GM12878 (cell line): ENCODE data around the gene RPS6KA2. TPM values are rescaled to one million over a fixed set of nuclear protein-coding genes. Genes with fewer than 3 reads are reported as not detected.

Experiments
- ATAC-seq: fragments of 200-7000 bp; cut with Tn5 transposase; 3 replicates; pipeline ENCODE4 v1.9.1; 2020; ENCODE audit warnings: mild to moderate bottlenecking, moderate library complexity
- BruUV-seq: library from RNA; stranded (reverse); fragments of 400-500 nt; replicated peaks from 2 replicates; lab custom pipeline; 2021; lab: Mats Ljungman, UMichigan
- CTCF ChIA-PET: fragments of 300-600 bp; sonication (Branson Sonifier 250); formaldehyde crosslinking; extraction: SDS; loops from one replicate; lab custom pipeline; 2021; ENCODE audit warnings: inconsistent platforms; lab: Yijun Ruan, JAX
- POLR2A ChIA-PET: fragments of 350-600 bp; formaldehyde crosslinking; extraction: SDS; loops from one replicate; lab custom pipeline; 2021; ENCODE audit warnings: inconsistent platforms; lab: Charles Lee
- RAD21 ChIA-PET: fragments of 300-600 bp; sonication (Branson Sonifier 250); formaldehyde crosslinking; loops from one replicate; lab custom pipeline; 2023; ENCODE audit warnings: antibody characterized with exemption; ENCODE audit not compliant: unreplicated experiment; lab: Charles Lee
- SMC1A ChIA-PET: fragments of 300-600 bp; sonication (Branson Sonifier 250); formaldehyde crosslinking; loops from one replicate; lab custom pipeline; 2023; ENCODE audit not compliant: unreplicated experiment, uncharacterized antibody; lab: Charles Lee
- DNase-seq: peaks from one replicate; pipeline ENCODE4 v3.0.0-alpha.2; 2011; ENCODE audit warnings: low read depth, low spot score
- FAIRE-seq: peaks from 3 replicates; lab custom pipeline; 2011; peaks lifted over from hg19 to GRCh38; lab: Jason Lieb, UNC
- H2AFZ ChIP-seq: 2 replicates; pipeline ENCODE4 v1.6.0; 2011; ENCODE audit warnings: low read depth, low read length, control low read depth; ENCODE audit not compliant: control insufficient read depth
- H3K27ac ChIP-seq: 2 replicates; pipeline ENCODE4 v1.5.1; 2011; ENCODE audit warnings: control low read depth; ENCODE audit not compliant: control insufficient read depth, insufficient read depth
- H3K27me3 ChIP-seq, 2 experiments: replicated peaks in 1 of 2; 2 replicates each; pipeline versions ENCODE4 v1.6.0 to v1.6.1; 2011; ENCODE audit warnings: low read length in 1 of 2; ENCODE audit not compliant: control insufficient read depth in 2 of 2, insufficient read depth in 2 of 2
- H3K36me3 ChIP-seq, 2 experiments: 2 replicates each; pipeline ENCODE4 v1.5.1; 2011; ENCODE audit warnings: low read length in 1 of 2; ENCODE audit not compliant: control insufficient read depth in 2 of 2, insufficient read depth in 2 of 2
- H3K4me1 ChIP-seq: 2 replicates; pipeline ENCODE4 v1.6.1; 2011; ENCODE audit warnings: mild to moderate bottlenecking, low read length, moderate library complexity, mixed read lengths; ENCODE audit not compliant: control insufficient read depth, insufficient read depth
- H3K4me2 ChIP-seq: 2 replicates; pipeline ENCODE4 v1.6.0; 2011; ENCODE audit warnings: control low read depth; ENCODE audit not compliant: control insufficient read depth, insufficient read depth
- H3K4me3 ChIP-seq: fragments of 200-600 bp; sonication (generic); 2 replicates; pipeline ENCODE4 v1.5.1; 2016
- H3K79me2 ChIP-seq: 2 replicates; pipeline ENCODE4 v1.6.0; 2011; ENCODE audit warnings: low read length; ENCODE audit not compliant: control insufficient read depth, insufficient read depth
- H3K9ac ChIP-seq: 2 replicates; pipeline ENCODE4 v1.8.0; 2011; ENCODE audit warnings: low read length, control low read depth, mixed read lengths; ENCODE audit not compliant: control insufficient read depth, insufficient read depth
- H3K9me3 ChIP-seq: replicated peaks from 3 replicates; pipeline ENCODE4 v1.5.1; 2011; ENCODE audit warnings: mild to moderate bottlenecking, low read length; ENCODE audit not compliant: control insufficient read depth, insufficient read depth
- H4K20me1 ChIP-seq: 2 replicates; pipeline ENCODE4 v1.6.0; 2011; ENCODE audit not compliant: control insufficient read depth, insufficient read depth
- FOS ChIP-seq: IDR thresholded peaks from 3 replicates; pipeline ENCODE4 v1.6.1; 2011; ENCODE audit warnings: borderline replicate concordance; ENCODE audit not compliant: insufficient read length; ENCODE audit errors: extremely low read depth
- FOXM1 ChIP-seq: IDR thresholded peaks from 2 replicates; pipeline ENCODE4 v1.6.1; 2012; ENCODE audit warnings: low read depth, mild to moderate bottlenecking, inconsistent platforms, low read length, moderate library complexity
- NFYB ChIP-seq: IDR thresholded peaks from 2 replicates; pipeline ENCODE4 v1.6.1; 2011; ENCODE audit warnings: low read depth, mild to moderate bottlenecking, low read length, improper control_type of control experiment, moderate library complexity; ENCODE audit not compliant: insufficient read depth
- STAT1 ChIP-seq: fragments of 450-650 bp; conservative IDR thresholded peaks from 2 replicates; pipeline ENCODE4 v1.6.1; 2014; ENCODE audit warnings: antibody characterized with exemption, mild to moderate bottlenecking
- WGBS: methylation state at CpG from one replicate; pipeline ENCODE4 v1.1.6; 2016; ENCODE audit warnings: low lambda C conversion rate; ENCODE audit not compliant: insufficient replicate concordance, insufficient coverage; ENCODE audit errors: missing lambda C conversion rate; 5-methylcytosine and 5-hydroxymethylcytosine counted together
- in situ Hi-C: fragments of 300-500 bp; cut with MboI; formaldehyde crosslinking; loops from 9 replicates; pipeline ENCODE4 v1.14.3; 2018; ENCODE audit warnings: mixed read lengths
- intact Hi-C: fragments of 100-400 bp; cut with micrococcal nuclease; formaldehyde crosslinking; loops from one replicate; pipeline ENCODE4 v1.14.2; 2022; ENCODE audit not compliant: unreplicated experiment
- polyA plus RNA-seq, 11 experiments: library from polyadenylated mRNA; depleted of rRNA in 4 of 11; unstranded in 6 of 11; stranded (reverse) in 5 of 11; fragments of >200 nt; fragmentation: Nextera tagmentation in 4 of 11; fragmentation: Illumina TruSeq in 1 of 11; extraction: Ambion mirVana in 4 of 11; extraction: Trizol in 1 of 11; gene quantifications; 1 replicate in 1 of 11; 2 replicates in 10 of 11; pipeline versions ENCODE4 v1.2.1 to v1.2.3, GENCODE V29; 2011 to 2016; ENCODE audit warnings: inconsistent platforms in 2 of 11, missing spikeins in 2 of 11, low read depth in 1 of 11
- total RNA-seq, 4 experiments: library from RNA; depleted of rRNA in 3 of 4; stranded (reverse); fragments of >200 nt in 3 of 4; fragmentation: Illumina TruSeq in 1 of 4; extraction: Trizol in 1 of 4; gene quantifications; 2 replicates each; pipeline versions ENCODE4 v1.2.1 to v1.2.3, GENCODE V29; 2013 to 2021
- TF ChIP-seq, protein P1 (sequence below): fragments of 450-650 bp; IDR thresholded peaks from 2 replicates; pipeline ENCODE4 v1.6.1; 2016; ENCODE audit warnings: mild to moderate bottlenecking
- TF ChIP-seq, protein P2 (sequence below): fragments of 450-650 bp; IDR thresholded peaks from 2 replicates; pipeline ENCODE4 v1.6.1; 2017; ENCODE audit warnings: mild to moderate bottlenecking
- TF ChIP-seq, protein P3 (sequence below): IDR thresholded peaks from 2 replicates; pipeline ENCODE4 v1.6.1; 2011; ENCODE audit warnings: borderline replicate concordance, low read depth, mild to moderate bottlenecking, moderate library complexity, mixed read lengths, low read length; ENCODE audit not compliant: insufficient read depth; ENCODE audit errors: extremely low read length
- TF ChIP-seq, protein P4 (sequence below): fragments of 450-650 bp; IDR thresholded peaks from 2 replicates; pipeline ENCODE4 v1.6.1; 2014; ENCODE audit warnings: mild to moderate bottlenecking

RPS6KA2 gene
- total and polyA plus RNA-seq, 10 of the 15 experiments (the other 5 are each of a cell fraction or from before 2014, with no cell fraction given): 0.02 to 1.0 (median 0.22) TPM; not detected in 1

DNA sequence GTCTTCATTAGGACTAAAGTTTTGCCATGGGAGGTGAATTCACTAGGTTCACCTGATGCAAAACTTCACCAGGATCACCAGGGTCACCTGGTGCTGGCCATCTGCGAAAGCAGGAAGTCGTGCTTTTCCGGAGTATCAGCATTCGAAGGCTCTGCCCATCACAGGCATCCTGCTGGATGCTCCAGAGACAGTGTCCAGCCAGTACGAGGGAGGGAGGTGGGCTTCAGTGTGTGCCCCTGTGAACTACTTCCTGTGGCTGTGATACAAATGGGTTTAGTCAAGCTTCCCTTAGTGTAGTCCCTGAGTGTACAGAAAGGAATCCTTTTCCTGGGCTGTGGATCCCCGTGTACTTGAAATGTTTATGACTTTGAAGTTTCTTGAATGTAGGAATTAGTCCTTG lies 3.4 kb upstream of the RPS6KA2 start:
- Histone ChIP-seq H4K20me1 (no peaks in the 10 kb centered on the region), H2AFZ (no peak overlapping the region), H3K36me3 (no peaks in the 10 kb centered on the region), H3K79me2 (no peaks in the 10 kb centered on the region), H3K4me1 (peaks cover 17% of the 10 kb centered on the region), H3K9me3 (no peaks in the 10 kb centered on the region), H3K27ac (no peak overlapping the region), H3K27me3 (peaks cover 3 to 6% of the 10 kb centered on the region in 2 experiments; a peak in 2 of 4 replicates), H3K4me2 (no peak overlapping the region), H3K9ac (no peak overlapping the region), H3K4me3 (no peak overlapping the region)
- no peak for ATAC-seq
- no peak for TF ChIP-seq NFYB
- TF ChIP-seq, protein P1, sequence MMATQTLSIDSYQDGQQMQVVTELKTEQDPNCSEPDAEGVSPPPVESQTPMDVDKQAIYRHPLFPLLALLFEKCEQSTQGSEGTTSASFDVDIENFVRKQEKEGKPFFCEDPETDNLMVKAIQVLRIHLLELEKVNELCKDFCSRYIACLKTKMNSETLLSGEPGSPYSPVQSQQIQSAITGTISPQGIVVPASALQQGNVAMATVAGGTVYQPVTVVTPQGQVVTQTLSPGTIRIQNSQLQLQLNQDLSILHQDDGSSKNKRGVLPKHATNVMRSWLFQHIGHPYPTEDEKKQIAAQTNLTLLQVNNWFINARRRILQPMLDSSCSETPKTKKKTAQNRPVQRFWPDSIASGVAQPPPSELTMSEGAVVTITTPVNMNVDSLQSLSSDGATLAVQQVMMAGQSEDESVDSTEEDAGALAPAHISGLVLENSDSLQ: no peak
- TF ChIP-seq, protein P2, sequence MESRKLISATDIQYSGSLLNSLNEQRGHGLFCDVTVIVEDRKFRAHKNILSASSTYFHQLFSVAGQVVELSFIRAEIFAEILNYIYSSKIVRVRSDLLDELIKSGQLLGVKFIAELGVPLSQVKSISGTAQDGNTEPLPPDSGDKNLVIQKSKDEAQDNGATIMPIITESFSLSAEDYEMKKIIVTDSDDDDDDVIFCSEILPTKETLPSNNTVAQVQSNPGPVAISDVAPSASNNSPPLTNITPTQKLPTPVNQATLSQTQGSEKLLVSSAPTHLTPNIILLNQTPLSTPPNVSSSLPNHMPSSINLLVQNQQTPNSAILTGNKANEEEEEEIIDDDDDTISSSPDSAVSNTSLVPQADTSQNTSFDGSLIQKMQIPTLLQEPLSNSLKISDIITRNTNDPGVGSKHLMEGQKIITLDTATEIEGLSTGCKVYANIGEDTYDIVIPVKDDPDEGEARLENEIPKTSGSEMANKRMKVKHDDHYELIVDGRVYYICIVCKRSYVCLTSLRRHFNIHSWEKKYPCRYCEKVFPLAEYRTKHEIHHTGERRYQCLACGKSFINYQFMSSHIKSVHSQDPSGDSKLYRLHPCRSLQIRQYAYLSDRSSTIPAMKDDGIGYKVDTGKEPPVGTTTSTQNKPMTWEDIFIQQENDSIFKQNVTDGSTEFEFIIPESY: no peak
- TF ChIP-seq FOXM1: no peak
- TF ChIP-seq, protein P3, sequence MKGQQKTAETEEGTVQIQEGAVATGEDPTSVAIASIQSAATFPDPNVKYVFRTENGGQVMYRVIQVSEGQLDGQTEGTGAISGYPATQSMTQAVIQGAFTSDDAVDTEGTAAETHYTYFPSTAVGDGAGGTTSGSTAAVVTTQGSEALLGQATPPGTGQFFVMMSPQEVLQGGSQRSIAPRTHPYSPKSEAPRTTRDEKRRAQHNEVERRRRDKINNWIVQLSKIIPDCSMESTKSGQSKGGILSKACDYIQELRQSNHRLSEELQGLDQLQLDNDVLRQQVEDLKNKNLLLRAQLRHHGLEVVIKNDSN: no peak
- TF ChIP-seq, protein P4, sequence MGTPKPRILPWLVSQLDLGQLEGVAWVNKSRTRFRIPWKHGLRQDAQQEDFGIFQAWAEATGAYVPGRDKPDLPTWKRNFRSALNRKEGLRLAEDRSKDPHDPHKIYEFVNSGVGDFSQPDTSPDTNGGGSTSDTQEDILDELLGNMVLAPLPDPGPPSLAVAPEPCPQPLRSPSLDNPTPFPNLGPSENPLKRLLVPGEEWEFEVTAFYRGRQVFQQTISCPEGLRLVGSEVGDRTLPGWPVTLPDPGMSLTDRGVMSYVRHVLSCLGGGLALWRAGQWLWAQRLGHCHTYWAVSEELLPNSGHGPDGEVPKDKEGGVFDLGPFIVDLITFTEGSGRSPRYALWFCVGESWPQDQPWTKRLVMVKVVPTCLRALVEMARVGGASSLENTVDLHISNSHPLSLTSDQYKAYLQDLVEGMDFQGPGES: no peak
- TF ChIP-seq STAT1: no peak
- no peak for TF ChIP-seq FOS
- RAD21 ChIA-PET: no interaction called here
- FAIRE-seq: no peak
- POLR2A ChIA-PET: no interaction called here
- WGBS: 75% methylated on average over 6 of the region's 6 CpGs
- CTCF ChIA-PET: no interaction called here
- in situ Hi-C loops: no loop called here
- BruUV-seq: no TSS peak
- SMC1A ChIA-PET: interaction anchor here (0.6 kb wide), 1 partner anchor 42 kb away, joined by 3 read pairs; no protein-coding TSS in a partner anchor
- intact Hi-C loops: no loop called here
- DNase-seq: no peak
